Fibroblast of lung (primary cell): ENCODE measurements around the gene GAL3ST2.

Experiments used
- EZH2 ChIP-seq: IDR thresholded peaks from 2 replicates; pipeline ENCODE4 v1.5.1; 2012; ENCODE audit warnings: low read length, control low read depth, mild to moderate bottlenecking; ENCODE audit errors: missing control alignments
- TF ChIP-seq, protein P1 (sequence below), 2 donors: IDR thresholded peaks in 1 of 2; conservative IDR thresholded peaks in 1 of 2; 1 replicate in 1 of 2; 2 replicates in 1 of 2; pipeline ENCODE4 v1.5.1; 2011 to 2012; ENCODE audit warnings: low read length in 2 of 2, control low read depth in 1 of 2, inconsistent platforms in 1 of 2, low read depth in 1 of 2, mild to moderate bottlenecking in 1 of 2

DNA sequence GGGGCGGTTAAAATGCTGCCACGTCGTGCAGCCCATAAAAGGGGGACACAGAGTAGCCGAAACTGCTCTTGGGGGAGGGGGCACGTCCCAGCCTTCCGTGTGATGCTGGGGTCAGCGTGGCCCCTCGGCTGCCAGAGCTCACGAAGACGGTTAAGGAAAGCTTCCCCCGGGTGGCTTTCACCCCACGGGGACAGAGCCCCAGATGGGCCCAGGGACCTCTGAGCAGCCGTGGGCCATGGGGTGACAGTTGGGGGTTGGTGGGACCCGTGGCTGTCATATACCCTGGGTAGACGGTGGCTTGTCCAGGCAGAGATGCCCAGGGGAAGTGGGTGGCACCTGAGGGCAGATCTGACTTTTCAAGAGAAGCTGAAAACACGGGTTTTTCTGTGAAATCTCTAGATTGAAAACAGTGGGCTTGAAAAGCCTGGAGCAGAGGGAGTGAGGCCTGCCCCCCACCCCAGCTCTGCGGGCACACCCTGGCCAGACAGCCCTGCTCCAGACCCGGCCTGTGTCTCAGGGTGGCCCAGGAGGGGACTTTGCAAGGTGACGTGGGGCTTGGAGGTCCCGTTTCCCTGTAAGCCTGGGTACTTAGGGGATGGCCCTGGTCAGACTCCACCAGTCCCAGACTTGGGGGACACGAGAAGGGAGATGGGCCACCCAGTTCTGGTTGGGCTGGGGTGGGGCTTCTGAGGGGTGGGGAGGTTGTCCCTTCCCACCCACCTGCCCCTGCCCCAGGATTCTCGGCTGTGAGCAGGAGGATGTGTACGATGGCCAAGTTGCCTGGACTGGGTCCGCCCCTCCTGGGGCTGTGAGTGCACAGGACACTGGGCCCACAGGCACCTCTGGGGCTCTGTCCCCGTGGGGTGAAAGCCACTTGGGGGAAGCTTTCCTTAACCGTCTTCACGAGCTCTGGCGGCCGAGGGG is 33.0 kb downstream of the GAL3ST2 start:
- TF ChIP-seq, protein P1, sequence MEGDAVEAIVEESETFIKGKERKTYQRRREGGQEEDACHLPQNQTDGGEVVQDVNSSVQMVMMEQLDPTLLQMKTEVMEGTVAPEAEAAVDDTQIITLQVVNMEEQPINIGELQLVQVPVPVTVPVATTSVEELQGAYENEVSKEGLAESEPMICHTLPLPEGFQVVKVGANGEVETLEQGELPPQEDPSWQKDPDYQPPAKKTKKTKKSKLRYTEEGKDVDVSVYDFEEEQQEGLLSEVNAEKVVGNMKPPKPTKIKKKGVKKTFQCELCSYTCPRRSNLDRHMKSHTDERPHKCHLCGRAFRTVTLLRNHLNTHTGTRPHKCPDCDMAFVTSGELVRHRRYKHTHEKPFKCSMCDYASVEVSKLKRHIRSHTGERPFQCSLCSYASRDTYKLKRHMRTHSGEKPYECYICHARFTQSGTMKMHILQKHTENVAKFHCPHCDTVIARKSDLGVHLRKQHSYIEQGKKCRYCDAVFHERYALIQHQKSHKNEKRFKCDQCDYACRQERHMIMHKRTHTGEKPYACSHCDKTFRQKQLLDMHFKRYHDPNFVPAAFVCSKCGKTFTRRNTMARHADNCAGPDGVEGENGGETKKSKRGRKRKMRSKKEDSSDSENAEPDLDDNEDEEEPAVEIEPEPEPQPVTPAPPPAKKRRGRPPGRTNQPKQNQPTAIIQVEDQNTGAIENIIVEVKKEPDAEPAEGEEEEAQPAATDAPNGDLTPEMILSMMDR (conservative IDR thresholded peaks at IDR 0.05 in 1 of 2, IDR thresholded peaks at IDR 0.05 in 1 of 2; ENCODE audit: low read depth in 1 of 2, low read length in 2 of 2): no peak
- no peak for TF ChIP-seq EZH2
